Renal cortical epithelial cell (primary cell): ENCODE data around the gene LYAR. TPM values are rescaled to one million over a fixed set of nuclear protein-coding genes. Genes with fewer than 3 reads are reported as not detected.

Source experiments
- DNase-seq: peaks from one replicate; pipeline ENCODE4 v3.0.0-alpha.2; 2011; ENCODE audit warnings: low read depth
- total RNA-seq: library from RNA; depleted of rRNA; stranded (reverse); fragments of >200 nt; gene quantifications from 2 replicates; pipeline ENCODE4 v1.2.3, GENCODE V29; 2014

The LYAR gene, protein sequence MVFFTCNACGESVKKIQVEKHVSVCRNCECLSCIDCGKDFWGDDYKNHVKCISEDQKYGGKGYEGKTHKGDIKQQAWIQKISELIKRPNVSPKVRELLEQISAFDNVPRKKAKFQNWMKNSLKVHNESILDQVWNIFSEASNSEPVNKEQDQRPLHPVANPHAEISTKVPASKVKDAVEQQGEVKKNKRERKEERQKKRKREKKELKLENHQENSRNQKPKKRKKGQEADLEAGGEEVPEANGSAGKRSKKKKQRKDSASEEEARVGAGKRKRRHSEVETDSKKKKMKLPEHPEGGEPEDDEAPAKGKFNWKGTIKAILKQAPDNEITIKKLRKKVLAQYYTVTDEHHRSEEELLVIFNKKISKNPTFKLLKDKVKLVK
- total RNA-seq, result 8.7 and 10.9 TPM in 2 replicates

DNA sequence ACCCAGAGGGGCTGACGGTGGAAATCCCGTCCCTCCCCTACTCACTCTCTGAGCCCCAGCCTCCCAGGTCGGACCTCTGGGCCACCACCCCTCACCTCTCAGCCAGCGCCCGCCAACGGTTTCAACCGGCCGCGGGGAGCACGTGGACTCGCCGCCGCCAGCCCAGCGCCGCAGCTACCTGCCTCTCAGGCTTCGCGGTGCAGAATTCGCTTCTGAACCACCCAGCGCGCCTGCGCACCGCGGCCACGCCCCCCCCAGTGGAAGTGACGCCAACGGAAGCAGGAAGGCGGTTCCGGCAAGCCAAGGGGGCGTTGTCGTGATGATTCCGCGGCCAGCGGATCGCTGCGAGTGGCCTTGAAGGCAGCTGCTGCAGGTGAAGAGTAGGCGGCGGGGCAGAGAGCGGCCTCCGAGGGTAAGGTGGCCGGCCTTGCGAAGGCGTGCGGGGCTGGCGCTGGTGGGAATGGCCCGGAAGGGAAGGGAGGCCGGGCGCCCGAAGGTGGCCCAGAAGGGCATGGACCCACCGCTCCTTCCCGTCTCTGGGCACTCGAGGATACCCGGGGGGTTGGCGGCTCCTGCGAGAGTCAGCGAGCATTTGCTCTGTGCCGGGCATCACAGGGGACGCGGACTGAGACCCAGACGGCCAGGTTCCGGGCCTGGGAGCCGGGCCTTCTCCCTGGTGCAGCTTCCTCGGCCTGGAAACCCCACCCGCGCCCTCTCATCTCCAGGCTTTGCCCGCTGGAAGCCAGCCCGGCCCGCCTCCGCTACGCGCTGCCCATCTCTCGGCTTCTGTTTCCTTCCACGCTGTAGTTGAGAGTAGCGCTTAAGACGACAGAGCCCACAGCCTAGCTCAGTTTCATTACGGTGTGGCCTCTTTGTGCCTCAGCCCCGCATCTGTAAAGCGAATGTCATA lies at the start of gene LYAR, which contains the start of gene ZBTB49:
Gene LYAR (minus strand): TSS at position 214 of the 910 bp plus-strand sequence. CDS start 6,412 bp downstream, outside the sequence.
Gene ZBTB49 (plus strand): TSS at position 311 of the 910 bp plus-strand sequence. CDS start 9,695 bp downstream, outside the sequence.
- peak; percentile 80 for DNase-seq

DNA sequence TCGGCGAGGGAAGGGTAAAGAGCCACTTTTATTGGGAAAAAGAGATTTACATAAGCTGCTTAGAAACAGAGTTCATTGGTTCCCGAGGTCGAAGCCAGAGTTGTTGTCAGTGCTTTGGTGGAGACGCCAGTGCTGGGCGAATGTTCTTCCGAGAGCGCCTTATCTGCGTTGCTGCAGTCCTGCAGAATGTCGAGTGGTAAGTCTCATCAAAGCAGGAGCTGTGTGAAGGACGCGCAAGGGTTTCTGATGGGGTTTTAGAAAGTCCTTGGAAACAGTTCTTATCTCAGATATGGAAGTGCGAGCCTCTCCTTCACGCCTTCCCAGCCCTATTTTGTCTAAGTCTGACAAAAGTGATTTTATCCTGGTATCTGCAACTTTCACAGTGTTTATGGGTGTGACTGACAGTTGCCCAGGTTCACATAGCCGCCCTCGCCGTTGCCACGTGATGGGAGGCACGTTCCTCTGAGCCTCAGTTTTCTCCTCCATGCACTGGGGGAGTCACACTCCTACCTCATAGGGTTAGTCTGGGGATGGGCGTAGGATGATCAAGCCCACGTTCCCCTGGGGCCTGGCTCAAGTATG lies 49.6 kb upstream of the LYAR start:
- DNase-seq, result no peak

DNA sequence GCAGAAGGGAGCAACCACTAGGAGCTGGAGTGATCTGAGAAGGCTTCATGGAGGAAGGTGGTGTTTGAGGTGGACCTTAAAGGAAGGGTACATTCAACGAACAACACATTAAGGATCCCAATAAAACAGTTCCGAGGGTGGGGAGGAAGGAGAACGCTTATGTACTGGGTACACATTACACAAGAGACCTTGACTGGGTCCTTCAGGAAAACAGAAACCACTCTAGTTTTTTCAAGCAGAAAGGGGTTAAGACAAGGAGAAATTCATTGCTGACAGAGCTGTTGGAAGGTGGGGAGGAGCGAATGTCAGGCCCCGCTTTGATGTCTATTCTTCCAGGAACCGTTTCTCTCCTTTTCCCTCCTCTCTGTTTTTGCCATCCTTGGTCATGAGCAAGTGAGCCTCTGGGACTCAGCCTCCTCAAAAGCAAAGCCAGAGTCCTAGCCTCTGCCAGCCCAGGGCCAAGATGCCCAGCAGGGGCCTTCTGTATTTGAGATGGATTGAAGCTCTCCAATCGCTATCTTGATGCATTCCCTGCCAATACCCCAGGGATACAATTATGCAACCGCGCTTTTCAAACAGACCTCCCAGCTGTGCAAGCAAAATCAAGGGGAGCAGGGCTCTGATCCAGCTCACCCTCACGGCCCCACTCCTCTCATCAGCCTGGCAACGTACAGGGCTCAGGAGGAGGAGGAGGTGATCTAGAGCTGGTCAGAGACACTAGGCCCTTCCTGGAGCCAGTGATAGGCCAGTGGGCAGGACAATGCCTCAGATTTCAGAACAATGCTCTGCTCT lies 48.5 kb upstream of the LYAR start:
- no peak for DNase-seq

DNA sequence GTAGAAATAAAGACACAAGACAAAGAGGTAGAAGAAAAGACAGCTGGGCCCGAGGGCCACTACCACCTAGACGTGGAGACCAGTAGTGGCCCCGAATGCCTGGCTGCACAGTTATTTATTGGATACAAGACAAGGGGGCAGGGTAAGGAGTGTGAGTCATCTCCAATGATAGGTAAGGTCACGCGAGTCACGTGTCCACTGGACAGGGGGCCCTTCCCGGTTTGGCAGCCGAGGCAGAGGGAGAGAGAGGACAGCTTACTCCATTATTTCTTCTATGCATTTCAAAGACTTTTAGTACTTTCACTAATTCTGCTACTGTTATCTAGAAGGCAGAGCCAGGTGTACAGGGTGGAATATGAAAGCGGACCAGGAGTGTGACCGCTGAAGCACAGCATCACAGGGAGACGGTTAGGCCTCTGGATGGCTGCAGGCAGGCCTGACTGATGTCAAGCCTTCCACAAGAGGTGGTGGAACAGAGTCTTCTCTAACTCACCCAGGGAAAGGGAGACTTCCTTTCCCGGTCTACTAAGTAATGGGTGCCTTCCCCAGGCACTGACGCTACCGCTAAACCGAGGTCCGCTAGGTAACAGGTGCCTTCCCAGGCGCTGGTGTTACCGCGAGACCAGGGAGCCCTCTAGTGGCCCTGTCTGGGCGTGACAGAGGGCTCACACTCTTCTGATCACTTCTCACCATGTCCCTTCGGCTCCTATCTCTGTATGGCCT lies 45.0 kb upstream of the LYAR start:
- DNase-seq, result peak; percentile 39

DNA sequence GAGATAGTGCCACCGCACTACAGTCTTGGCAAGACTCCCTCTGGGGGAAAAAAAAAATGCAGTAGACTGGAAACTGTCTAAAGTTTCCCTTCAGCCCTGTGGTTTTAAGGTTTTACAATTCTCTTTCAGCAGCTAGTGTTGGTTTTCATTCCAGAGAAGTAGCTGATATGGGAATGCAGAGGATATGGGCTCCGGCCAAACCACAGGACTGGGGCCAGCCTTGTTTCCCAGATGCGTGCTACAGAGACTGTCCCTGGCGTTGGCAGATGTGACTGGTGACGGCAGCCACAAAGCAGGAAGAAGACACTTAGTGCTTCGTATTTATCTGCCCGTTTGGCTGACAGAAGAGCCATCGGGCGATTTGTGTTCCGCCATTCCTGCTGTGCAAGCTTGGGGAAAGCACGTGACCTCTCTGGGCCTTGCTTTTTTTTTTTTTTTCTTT lies 43.3 kb upstream of the LYAR start:
- DNase-seq, result peak; percentile 36

DNA sequence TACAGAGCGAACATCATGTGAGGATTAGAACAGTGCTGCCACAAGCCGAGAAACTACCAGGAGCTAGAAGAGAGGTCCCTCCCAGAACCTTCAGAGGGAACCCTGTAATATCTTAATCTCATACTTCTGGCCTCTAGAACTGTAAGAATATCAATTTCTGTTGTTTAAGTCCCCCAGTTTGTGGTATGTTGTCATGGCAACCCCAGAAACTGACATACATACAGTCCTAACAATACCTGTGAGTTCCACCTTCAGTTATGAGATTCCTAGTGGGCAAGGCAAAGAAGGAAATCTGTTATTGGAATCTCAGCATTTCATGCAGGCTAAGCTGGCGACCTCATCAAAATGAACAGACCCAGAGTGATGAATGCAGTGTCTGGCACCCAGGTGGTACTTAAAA lies 42.6 kb upstream of the LYAR start:
- DNase-seq, result no peak

DNA sequence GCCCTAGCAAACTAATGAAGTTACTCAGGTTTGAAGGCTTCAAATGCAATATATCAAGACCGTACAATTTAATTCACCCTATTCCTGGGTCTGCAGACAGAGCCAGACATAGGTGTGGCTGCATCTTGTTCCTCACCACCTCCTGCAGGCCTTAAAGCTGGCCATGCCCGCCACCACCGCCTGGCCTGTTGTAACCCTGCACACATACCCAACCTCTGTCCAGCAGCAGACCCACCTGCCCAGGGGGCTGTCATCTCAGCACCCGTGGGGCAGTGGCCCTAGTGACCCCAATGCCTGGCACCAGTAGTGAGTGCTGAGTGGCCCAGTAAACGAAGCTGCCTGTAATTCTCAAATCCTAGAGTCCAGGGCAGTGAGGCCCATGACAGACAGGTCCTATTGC lies 40.8 kb upstream of the LYAR start:
- no peak for DNase-seq

DNA sequence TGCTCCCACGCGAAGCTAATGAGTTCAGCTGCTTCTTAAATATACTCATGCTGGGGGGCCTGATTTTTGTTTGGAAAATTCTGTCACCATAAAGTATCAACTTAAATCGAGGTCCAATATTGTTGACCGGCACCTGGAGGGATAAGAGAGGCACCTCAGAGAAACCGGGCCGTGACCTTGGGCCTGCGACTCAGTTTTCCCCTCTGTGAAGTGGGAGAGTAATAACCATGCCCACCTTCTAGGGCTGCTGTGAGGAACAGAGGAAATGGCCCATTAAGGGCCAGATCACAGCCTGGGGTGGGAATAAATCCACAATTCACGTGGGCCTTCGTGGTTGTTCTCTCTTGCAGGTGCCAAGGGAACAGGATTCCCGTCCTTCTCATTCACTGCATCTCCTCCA lies 39.5 kb upstream of the LYAR start:
- no peak for DNase-seq

DNA sequence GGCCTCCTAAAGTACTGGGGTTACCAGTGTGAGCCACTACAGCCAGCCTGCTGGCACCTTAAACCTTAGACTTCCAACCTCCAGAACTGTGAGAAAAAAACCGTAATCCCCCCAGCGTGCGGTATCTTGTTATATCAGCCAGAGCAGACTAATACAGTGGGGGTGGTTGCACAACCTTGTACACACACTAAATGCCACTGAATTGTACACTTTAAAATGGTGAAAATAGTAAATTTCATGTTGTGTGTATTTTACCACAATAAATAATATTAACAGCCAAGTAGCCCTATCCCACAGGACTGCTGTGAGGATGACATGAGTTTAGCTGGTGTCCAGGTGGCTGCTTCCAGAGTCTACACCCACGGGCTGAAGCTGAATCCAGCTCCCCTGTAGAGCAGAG lies 38.9 kb upstream of the LYAR start:
- no peak for DNase-seq

DNA sequence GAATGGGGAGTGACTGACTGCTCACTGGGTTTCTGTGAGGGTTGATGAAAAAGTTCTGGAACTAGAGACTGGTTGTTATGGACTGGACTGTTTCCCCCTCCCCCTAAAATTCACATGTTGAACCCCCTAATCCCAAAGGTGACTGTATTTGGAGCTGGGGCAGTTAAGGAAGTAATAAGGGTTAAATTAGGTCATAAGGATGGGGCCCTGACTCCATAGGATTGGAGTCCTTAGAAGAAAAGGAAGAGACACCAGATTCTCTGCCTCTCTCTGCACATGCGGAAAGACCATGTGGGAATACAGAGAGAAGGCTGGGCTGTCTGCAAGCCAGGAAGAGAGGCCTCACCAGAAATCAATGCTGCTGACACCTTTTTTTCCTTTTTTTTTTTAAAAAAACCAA lies 38.3 kb upstream of the LYAR start:
- no peak for DNase-seq

DNA sequence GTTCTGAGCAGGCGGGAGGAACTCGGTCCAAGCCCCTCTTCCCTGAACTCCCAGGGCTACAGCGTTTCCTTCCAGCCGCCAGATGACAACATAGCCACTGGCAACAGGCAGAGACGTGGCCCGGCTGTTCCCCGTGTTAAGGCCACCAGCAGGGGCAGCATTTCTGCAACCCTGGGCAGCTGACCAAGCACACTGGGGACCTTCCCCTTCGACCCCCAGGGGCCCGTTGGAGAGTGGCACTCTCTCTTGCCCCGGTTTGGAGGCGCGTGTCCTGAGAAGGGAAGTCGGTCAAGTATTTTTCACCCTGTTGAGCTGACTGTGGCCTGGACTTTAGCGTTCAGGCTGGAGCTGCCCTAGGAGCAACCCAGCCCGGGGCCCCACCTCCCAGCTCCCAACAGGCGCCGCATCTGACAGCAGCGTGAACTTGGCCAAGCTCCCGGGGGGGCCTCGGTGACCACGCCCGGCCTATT lies 37.7 kb upstream of the LYAR start:
- DNase-seq, result no peak

DNA sequence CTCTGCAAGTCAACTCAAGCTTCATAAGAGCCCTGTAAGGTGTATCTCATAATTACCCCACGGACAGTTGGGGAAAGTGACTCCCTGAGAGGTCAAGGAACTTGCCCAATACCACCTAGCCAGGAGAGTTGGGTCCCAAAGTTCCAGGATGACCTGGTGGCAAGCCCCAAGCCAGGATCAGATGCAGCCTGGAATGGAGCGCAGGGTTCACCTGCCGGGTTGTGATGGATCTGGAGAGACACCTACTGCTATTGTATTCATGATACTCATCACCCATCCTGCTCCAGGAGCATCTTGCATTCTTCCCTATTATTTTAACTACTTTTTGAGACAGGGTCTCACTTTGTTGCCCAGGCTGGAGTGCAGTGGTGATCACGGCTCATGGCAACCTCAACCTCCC lies 36.2 kb upstream of the LYAR start:
- no peak for DNase-seq

DNA sequence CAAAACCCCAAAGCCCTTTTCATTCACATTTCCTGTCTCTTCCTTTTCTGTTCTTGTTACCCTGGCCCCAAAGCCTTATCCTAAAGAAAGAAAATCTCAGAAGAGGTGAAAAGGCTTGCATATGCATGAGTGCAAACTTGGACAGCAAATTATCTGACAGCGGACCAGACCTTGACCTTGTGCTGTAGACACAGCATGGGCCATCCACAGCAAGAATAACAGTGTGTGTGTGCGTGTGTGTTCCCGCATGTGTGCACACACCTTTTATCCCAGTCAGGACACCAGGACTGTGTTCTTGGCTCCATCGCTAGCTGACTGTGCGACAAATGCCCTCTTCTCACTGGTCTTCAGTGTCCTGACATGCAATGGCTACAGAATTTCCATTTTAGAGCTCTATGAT lies 35.4 kb upstream of the LYAR start:
- no peak for DNase-seq

DNA sequence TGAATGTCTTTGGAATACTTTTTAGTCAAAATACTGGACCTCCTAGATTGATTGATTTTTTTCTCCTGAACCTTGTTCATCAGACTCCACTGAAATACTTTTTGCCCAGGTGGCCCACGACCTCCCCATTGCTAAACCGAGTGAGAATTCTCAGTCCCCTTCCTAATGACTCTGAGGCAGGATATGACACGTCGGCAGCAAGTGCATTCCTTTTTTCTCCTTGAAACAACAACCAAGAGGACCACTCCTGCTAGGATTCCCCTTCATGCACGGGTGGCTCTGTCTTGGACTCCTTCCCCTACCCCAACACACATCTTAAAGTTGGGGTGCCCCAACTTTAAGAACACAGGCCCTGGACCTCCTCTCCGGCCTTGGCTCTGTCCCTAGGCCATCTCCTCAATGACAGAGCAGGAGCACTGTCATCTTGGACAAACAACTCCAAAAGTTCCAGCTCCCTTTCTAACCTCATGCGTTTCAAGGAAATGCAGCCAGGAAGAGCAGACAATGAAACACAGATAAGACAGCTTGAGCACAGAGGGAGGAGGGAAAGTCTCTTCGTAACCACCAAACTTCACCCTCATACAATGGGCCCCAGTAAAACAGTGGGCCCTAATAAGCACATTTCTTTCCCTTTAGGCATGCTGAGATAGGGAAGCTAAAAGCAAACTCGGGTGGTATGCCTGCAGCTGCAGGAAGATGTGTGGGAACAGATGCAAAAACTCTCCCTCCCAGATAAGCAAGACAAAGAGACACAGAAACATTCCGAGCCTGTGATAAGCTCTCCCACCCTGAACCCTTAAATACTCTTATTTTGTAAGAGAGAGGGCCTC lies 34.0 kb upstream of the LYAR start:
- DNase-seq, result no peak

DNA sequence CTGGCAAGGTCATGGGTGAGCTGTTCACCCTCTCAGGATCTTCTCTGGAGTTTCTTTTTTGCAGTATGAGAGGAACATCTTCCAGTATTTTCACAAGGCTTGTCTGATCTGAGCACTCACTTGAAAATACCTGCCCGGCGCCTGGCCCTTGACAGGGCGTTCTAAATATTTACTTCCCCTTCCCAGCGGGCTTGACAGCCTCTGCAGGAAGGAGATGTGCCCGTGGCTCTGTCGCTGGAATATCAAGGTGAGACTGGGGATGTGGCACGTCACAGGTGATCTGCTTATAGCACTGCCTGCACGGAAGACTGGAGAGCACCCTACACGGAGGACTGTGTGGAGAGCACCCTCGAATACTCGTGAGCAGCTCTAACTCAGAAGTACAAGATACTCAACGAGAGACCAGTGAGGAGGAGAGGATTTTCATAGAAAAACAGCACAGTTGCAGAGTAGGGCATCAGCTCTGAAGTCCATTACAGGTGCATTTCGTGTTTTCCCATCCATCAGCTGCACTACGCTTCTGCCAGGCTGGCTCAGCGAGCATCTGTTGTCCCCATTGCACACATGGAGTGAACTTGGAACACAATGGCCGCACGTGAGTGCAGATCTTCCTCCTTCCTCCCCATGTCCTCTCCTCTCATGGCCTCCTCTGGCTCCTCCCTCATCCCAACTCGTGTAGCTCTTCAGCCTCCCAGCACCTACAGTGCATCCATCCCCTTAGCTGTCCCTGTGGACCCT lies 32.2 kb upstream of the LYAR start:
- no peak for DNase-seq

DNA sequence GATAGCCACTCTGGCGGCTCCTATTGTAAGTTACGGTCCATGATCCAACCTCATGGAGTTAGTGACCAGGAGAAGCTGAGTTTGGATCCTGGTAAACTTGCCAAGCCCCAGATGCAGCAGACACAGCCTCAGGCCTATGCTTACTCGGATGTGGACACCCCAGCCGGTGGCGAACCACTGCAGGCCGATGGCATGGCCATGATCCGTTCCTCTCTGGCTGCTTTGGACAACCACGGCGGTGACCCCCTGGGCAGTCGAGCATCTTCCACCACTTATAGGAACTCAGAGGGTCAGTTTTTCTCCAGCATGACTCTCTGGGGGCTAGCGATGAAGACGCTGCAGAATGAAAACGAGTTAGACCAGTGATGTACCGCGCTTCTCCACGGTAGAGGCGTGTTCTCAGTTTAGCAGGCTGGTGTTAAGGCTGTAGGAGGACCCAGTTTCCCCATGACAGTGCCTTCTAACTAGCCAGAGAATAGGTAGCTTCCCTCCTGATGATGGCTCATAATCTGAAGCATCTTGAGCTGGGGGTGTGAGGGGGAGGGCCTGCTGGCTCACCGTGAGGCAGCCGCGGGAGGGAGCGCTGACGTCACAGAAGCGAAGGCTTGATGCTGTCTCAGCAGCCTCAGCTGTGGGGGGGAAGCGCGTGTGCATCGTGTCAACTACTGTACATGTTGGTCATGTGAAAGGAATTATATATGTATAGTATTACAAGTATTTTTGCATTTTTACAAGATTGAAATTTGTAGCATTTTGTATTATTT lies 31.2 kb upstream of the LYAR start:
- no peak for DNase-seq

DNA sequence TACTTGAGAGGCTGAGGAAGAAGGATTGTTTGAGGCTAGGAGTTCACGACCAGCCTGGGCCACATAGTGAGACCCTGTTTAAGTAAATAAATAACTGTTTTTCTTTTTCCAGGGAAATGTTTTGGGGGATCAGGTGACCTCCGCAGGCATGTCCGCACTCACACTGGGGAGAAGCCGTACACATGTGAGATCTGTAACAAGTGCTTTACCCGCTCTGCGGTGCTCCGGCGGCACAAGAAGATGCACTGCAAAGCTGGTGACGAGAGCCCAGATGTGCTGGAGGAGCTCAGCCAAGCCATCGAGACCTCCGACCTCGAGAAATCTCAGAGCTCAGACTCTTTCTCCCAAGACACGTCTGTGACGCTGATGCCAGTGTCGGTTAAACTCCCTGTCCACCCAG lies 30.6 kb upstream of the LYAR start:
- DNase-seq, result no peak

DNA sequence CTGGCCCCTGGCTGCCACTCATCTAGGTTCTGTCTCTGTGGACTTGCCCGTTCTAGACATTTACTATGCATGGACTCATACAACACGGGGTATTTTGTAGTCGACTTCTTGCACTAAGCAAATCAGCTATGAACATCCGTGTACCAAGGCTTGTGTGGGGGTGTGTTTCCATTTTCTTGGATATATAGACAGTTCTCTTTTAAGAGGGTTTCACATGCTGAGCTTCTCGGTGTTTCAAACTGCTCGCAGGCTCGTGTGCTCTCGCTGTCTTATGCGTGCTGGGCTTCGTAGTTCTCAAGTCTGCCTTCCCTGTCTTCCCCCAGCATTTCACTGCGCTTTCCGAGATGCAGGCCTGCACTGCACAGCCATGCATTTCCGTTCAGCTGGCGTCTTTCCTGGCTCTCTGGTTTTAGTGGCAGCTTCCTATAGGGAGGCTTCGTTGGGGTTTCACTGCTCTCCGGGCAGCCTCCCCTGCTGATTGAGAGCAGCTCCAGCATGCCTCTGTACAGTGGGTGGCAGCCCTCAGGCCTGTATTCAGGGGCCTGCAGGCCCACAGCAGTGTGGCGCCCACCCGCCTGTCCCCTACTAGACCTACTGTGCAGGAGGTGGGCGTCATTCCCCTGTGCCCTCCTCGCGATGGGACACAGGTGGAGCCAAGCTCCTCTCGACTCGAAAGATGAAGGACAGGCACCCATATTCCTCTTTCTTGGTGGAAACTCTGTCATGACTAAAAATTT lies 27.7 kb upstream of the LYAR start:
- no peak for DNase-seq
